Activated naive CD8-positive, alpha-beta T cell treated with anti-CD3 and anti-CD28 coated beads, Interleukin-2, amount 50 U/mL, for 24 hours (primary cell): ENCODE measurements around the gene NPLOC4.
A peak's percentile ranks its signal among the peaks of the same experiment; 100 is the strongest.
"Not testable (repeated sequence)": the region's sequence is repeated elsewhere in the genome, so short reads cannot be mapped to it uniquely, and the experiment has no call there.

Experiments
- ATAC-seq: fragments of 150-1000 bp; cut with Tn5 transposase; one replicate; pipeline ENCODE4 v1.10.0; 2021
- DNase-seq: peaks from one replicate; pipeline ENCODE4 v3.0.0; 2021
- H3K27ac Mint-ChIP-seq: one replicate; pipeline ENCODE4 v1.8.0; 2021; ENCODE audit warnings: mild to moderate bottlenecking, mixed read lengths
- H3K27me3 Mint-ChIP-seq: one replicate; pipeline ENCODE4 v1.8.0; 2021; ENCODE audit warnings: mixed read lengths
- H3K36me3 Mint-ChIP-seq: one replicate; pipeline ENCODE4 v1.8.0; 2021; ENCODE audit warnings: low read depth, mixed read lengths
- H3K4me1 Mint-ChIP-seq: one replicate; pipeline ENCODE4 v1.8.0; 2021; ENCODE audit warnings: mixed read lengths
- H3K4me3 Mint-ChIP-seq: one replicate; pipeline ENCODE4 v1.8.0; 2021; ENCODE audit warnings: mild to moderate bottlenecking, moderate library complexity, mixed read lengths
- H3K9me3 Mint-ChIP-seq: one replicate; pipeline ENCODE4 v1.8.0; 2021; ENCODE audit warnings: mixed read lengths

Gene NPLOC4

DNA sequence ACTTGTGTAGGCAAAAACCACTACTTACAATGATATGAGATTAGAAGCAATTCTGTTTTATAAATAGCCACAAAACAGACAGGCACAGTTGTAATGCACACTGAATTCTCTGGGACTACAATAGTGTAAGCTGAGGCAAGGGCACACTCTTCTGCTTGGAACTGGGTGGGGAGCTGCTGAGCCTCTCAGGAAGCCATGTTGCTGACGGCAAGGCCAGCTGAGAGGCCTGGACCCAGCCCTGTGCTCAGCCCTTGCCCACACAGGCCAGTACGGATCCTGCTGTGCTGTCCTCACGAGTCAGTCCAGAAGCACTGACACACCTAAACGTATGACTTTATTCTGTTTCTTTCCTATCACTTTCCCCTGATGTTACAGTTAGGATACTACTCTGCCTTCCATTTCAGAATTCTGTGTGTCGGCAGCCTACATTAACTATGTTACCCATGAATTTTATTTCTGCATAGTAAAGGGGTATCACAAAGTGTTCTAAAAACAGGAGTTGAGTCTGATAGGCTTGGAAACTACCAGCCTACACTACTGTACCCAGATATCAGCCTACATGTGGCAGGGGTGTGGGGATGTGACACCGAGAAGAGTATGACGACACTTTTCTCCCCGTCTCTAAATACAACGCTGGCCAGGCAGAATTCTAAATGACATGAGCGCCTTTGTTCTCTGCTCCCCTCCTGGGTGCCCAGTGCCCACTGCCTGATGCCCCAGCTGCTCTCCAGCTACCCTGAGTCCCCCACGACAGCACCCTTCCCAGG is 43.6 kb downstream of the NPLOC4 start:
- Mint-ChIP-seq H3K4me3 (no peak overlapping the region), H3K27me3 (no peaks in the 10 kb centered on the region), H3K36me3 (peaks cover 47% of the 10 kb centered on the region), H3K9me3 (no peaks in the 10 kb centered on the region), H3K4me1 (peaks cover 3% of the 10 kb centered on the region), H3K27ac (no peak overlapping the region)
- DNase-seq (no peak), ATAC-seq (no peak)

GRCh38 chr17:81591971-81592370 is 44.9 kb downstream of the NPLOC4 start:
- H3K36me3 Mint-ChIP-seq = peaks cover 47% of the 10 kb centered on the region
- no peaks in the 10 kb centered on the region for H3K4me1 Mint-ChIP-seq
- DNase-seq (no peak), ATAC-seq (no peak)
- H3K4me3 Mint-ChIP-seq = no peak overlapping the region
- H3K27ac Mint-ChIP-seq = no peak overlapping the region
- no peaks in the 10 kb centered on the region for H3K27me3 Mint-ChIP-seq
- no peaks in the 10 kb centered on the region for H3K9me3 Mint-ChIP-seq

- H3K4me1 Mint-ChIP-seq = no peaks in the 10 kb centered on the region
- DNase-seq = no peak
- no peak for ATAC-seq
- no peaks in the 10 kb centered on the region for H3K9me3 Mint-ChIP-seq
- no peak overlapping the region for H3K27ac Mint-ChIP-seq
- H3K36me3 Mint-ChIP-seq = peaks cover 50% of the 10 kb centered on the region
- no peaks in the 10 kb centered on the region for H3K27me3 Mint-ChIP-seq
- H3K4me3 Mint-ChIP-seq = no peak overlapping the region
Measured at GRCh38 chr17:81590121-81590520, 46.8 kb downstream of the NPLOC4 start.

- Mint-ChIP-seq H3K4me1 (no peaks in the 10 kb centered on the region), H3K27me3 (no peaks in the 10 kb centered on the region), H3K36me3 (peaks cover 50% of the 10 kb centered on the region), H3K27ac (no peak overlapping the region), H3K4me3 (no peak overlapping the region), H3K9me3 (no peaks in the 10 kb centered on the region)
- DNase-seq = no peak
- ATAC-seq = no peak
Measured at GRCh38 chr17:81589612-81590011, 47.3 kb downstream of the NPLOC4 start.

GRCh38 chr17:81586096-81586495 is 50.8 kb downstream of the NPLOC4 start:
- H3K27me3 Mint-ChIP-seq = no peaks in the 10 kb centered on the region
- no peaks in the 10 kb centered on the region for H3K4me1 Mint-ChIP-seq
- H3K9me3 Mint-ChIP-seq = no peaks in the 10 kb centered on the region
- ATAC-seq (no peak), DNase-seq (no peak)
- peaks cover 55% of the 10 kb centered on the region for H3K36me3 Mint-ChIP-seq
- no peak overlapping the region for H3K27ac Mint-ChIP-seq
- no peak overlapping the region for H3K4me3 Mint-ChIP-seq

DNA sequence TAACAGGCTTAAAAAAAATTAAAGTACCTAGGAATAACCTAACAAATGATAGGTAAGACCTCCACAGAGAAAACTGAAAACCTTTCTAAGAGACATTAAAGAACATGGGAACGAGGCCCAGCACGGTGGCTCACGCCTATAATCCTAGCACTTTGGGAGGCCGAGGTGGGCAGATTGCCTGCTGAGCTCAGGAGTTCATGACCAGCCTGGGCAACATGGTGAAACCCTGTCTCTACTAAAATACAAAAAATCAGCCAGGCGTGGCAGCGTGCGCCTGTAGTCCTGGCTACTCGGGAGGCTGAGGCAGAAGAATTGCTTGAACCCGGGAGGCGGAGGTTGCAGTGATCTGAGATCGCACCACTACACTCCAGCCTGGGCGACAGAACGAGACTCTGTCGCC is 52.1 kb downstream of the NPLOC4 start:
- not testable (repeated sequence) for H3K4me1 Mint-ChIP-seq, H3K27ac Mint-ChIP-seq, H3K9me3 Mint-ChIP-seq, DNase-seq, H3K27me3 Mint-ChIP-seq, ATAC-seq, H3K4me3 Mint-ChIP-seq
- peaks cover 57% of the 10 kb centered on the region for H3K36me3 Mint-ChIP-seq

- Mint-ChIP-seq H3K4me1 (peaks cover 10% of the 10 kb centered on the region), H3K27me3 (no peaks in the 10 kb centered on the region), H3K4me3 (no peak overlapping the region), H3K36me3 (peaks cover 59% of the 10 kb centered on the region), H3K27ac (no peak overlapping the region), H3K9me3 (no peaks in the 10 kb centered on the region)
- no peak for DNase-seq
- ATAC-seq = no peak
Measured at GRCh38 chr17:81583589-81584342, 53.1 kb downstream of the NPLOC4 start.

- Mint-ChIP-seq H3K27ac (no peak overlapping the region), H3K9me3 (no peaks in the 10 kb centered on the region), H3K4me3 (no peak overlapping the region), H3K36me3 (peaks cover 55% of the 10 kb centered on the region), H3K27me3 (no peaks in the 10 kb centered on the region), H3K4me1 (peaks cover 16% of the 10 kb centered on the region)
- ATAC-seq = no peak
- no peak for DNase-seq
Measured at GRCh38 chr17:81582749-81583148, 54.2 kb downstream of the NPLOC4 start.

- H3K36me3 Mint-ChIP-seq = peaks cover 57% of the 10 kb centered on the region
- no peak overlapping the region for H3K27ac Mint-ChIP-seq
- H3K9me3 Mint-ChIP-seq = no peaks in the 10 kb centered on the region
Measured at GRCh38 chr17:81582341-81582740, 54.6 kb downstream of the NPLOC4 start.

GRCh38 chr17:81581758-81582157 is 55.2 kb downstream of the NPLOC4 start:
- H3K4me3 Mint-ChIP-seq = no peak overlapping the region
- H3K4me1 Mint-ChIP-seq = peaks cover 16% of the 10 kb centered on the region
- H3K27me3 Mint-ChIP-seq = no peaks in the 10 kb centered on the region
- ATAC-seq = no peak
- DNase-seq = no peak
- H3K27ac Mint-ChIP-seq = no peak overlapping the region
- no peaks in the 10 kb centered on the region for H3K9me3 Mint-ChIP-seq
- peaks cover 58% of the 10 kb centered on the region for H3K36me3 Mint-ChIP-seq

More at GRCh38 chr17:81582341-81582740, 54.6 kb downstream of the NPLOC4 start:
- DNase-seq (no peak), ATAC-seq (no peak)
- Mint-ChIP-seq H3K27me3 (no peaks in the 10 kb centered on the region), H3K4me3 (no peak overlapping the region), H3K4me1 (peaks cover 16% of the 10 kb centered on the region)

- no peaks in the 10 kb centered on the region for H3K9me3 Mint-ChIP-seq
- H3K27me3 Mint-ChIP-seq = no peaks in the 10 kb centered on the region
- H3K4me1 Mint-ChIP-seq = peaks cover 16% of the 10 kb centered on the region
- DNase-seq (no peak), ATAC-seq (no peak)
- H3K4me3 Mint-ChIP-seq = no peak overlapping the region
- H3K27ac Mint-ChIP-seq = no peak overlapping the region
- peaks cover 54% of the 10 kb centered on the region for H3K36me3 Mint-ChIP-seq
Measured at GRCh38 chr17:81580481-81580880, 56.4 kb downstream of the NPLOC4 start.

DNA sequence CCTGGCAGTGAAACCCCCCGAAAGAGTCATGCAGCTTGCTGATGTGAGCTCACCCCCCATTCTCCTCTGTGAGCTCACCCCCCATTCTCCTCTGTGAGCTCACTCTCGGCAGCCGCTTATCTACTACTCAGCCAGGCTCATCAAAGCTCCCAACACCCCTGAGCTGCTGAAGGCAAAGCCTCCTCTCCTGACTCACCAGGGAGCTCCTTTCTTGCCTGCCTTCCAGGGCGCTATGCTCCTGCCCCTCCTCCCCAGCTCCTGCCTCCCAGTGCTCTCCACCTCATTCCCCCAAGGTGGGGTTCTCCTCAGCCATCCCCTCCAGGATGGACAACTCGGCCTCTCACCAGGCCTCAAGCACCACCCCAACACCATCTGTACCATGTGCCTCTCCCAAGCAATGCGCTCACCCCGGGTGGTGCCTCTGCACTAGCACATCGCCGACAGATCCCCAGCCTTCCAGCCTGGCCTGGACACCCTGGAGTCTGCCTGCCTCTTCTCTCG is 57.0 kb downstream of the NPLOC4 start:
- DNase-seq = no peak
- H3K36me3 Mint-ChIP-seq = peaks cover 49% of the 10 kb centered on the region
- no peak overlapping the region for H3K27ac Mint-ChIP-seq
- H3K9me3 Mint-ChIP-seq = no peaks in the 10 kb centered on the region
- H3K4me3 Mint-ChIP-seq = no peak overlapping the region
- ATAC-seq = no peak
- peaks cover 16% of the 10 kb centered on the region for H3K4me1 Mint-ChIP-seq
- H3K27me3 Mint-ChIP-seq = no peaks in the 10 kb centered on the region

GRCh38 chr17:81579298-81579697 is 57.6 kb downstream of the NPLOC4 start:
- no peak overlapping the region for H3K27ac Mint-ChIP-seq
- no peaks in the 10 kb centered on the region for H3K9me3 Mint-ChIP-seq
- ATAC-seq = no peak
- DNase-seq = no peak
- no peak overlapping the region for H3K4me3 Mint-ChIP-seq
- peaks cover 43% of the 10 kb centered on the region for H3K36me3 Mint-ChIP-seq
- H3K27me3 Mint-ChIP-seq = no peaks in the 10 kb centered on the region
- peaks cover 16% of the 10 kb centered on the region for H3K4me1 Mint-ChIP-seq

DNA sequence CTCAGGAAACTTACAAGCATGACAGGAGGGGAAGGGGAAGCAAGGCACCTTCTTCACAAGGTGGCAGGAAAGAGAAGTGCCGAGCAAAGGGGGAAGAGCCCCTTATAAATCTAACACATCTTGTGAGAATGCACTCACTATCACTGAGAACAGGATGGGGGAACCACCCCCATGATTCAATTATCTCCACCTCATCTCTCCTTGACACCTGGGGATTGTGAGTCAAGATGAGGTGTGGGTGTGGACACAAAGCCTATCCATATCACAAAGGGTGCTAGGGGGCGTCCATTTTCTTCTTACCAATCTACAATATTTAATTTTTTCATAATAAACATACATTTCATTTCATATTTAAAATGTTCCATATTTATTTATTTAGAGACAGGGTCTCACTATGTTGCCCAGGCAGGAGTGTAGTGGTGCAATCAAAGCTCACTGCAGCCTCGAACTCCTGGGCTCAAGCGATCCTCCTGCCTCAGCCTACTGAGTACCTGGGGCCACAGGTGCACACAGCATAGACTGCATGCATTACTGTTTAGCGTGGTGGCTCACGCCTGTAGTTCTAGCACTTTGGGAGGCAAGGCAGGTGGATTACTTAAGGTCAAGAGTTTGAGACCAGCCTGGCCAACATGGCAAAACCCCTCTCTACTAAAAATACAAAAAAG is 58.2 kb downstream of the NPLOC4 start:
- H3K36me3 Mint-ChIP-seq = peaks cover 40% of the 10 kb centered on the region
- H3K4me1 Mint-ChIP-seq = peaks cover 16% of the 10 kb centered on the region
- H3K4me3 Mint-ChIP-seq = no peak overlapping the region
- H3K27ac Mint-ChIP-seq = peak overlapping the region; percentile 63
- H3K27me3 Mint-ChIP-seq = no peaks in the 10 kb centered on the region
- ATAC-seq = peak; percentile 85
- H3K9me3 Mint-ChIP-seq = no peaks in the 10 kb centered on the region
- DNase-seq = peak; percentile 12

GRCh38 chr17:81578038-81578441 is 58.9 kb downstream of the NPLOC4 start:
- ATAC-seq (no peak), DNase-seq (no peak)
- peaks cover 16% of the 10 kb centered on the region for H3K4me1 Mint-ChIP-seq
- H3K36me3 Mint-ChIP-seq = peaks cover 39% of the 10 kb centered on the region
- peak overlapping the region; percentile 63 for H3K27ac Mint-ChIP-seq
- H3K27me3 Mint-ChIP-seq = no peaks in the 10 kb centered on the region
- no peak overlapping the region for H3K4me3 Mint-ChIP-seq
- H3K9me3 Mint-ChIP-seq = no peaks in the 10 kb centered on the region
